ENCODE measurements around the gene KANSL1. TPM values are rescaled to one million over a fixed set of nuclear protein-coding genes. Genes with fewer than 3 reads are reported as not detected.
A peak's percentile ranks its signal among the peaks of the same experiment; 100 is the strongest.

The KANSL1 gene
- total and polyA plus RNA-seq, 9 donors = 30.4 to 107 (median 77.7) TPM

GRCh38 chr17:46047856-46048255 is 145.4 kb downstream of the KANSL1 start:
- Histone ChIP-seq H3K27ac (no peak overlapping the region), H3K4me1 (ENCODE audit: insufficient read depth) (peaks cover 4% of the 10 kb centered on the region), H3K36me3 (no peaks in the 10 kb centered on the region), H3K9me3 (no peaks in the 10 kb centered on the region), H3K4me3 (no peak overlapping the region), H3K27me3 (no peaks in the 10 kb centered on the region)
- no peak for TF ChIP-seq EP300 (IDR thresholded peaks at IDR 0.05)
- no peak for TF ChIP-seq CTCF (IDR thresholded peaks at IDR 0.05)
- TF ChIP-seq POLR2A (IDR thresholded peaks at IDR 0.05) = no peak
- 83 to 90% (median 88%) methylated on average over 8 of the region's 8 CpGs for WGBS, 3 donors
- no peak for DNase-seq
- intact Hi-C loops (cut with DNase I) = loop anchor here in 3 of 4 donors (5.0 to 10.0 kb wide), 2 partner anchors 144 to 147 kb away; partner anchors contain the start of gene KANSL1 (in 3 of the 3)

DNA sequence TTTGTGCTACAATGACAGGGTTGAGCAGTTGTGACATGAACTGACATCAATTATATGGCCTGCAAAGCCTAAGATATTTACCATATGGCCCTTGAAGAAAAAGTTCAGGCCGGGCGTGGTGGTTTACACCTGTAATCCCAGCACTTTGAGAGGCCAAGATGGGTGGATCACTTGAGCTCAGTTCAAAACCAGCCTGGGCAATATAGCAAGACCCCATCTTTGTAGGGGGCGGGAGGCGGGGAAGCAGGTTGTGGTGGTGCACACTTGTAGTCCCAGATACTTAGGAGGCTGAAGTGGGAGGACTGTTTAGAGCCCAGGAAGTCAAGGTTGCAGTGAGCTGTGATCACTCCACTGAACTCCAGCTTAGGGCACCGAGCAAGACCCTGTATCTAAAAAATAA is 145.8 kb downstream of the KANSL1 start:
- Histone ChIP-seq H3K36me3 (no peaks in the 10 kb centered on the region), H3K4me1 (ENCODE audit: insufficient read depth) (peaks cover 4% of the 10 kb centered on the region), H3K9me3 (no peaks in the 10 kb centered on the region), H3K27ac (peak overlapping the region in 1 of 2 donors; percentile 7), H3K4me3 (no peak overlapping the region), H3K27me3 (no peaks in the 10 kb centered on the region)
- no peak for DNase-seq
- no peak for TF ChIP-seq POLR2A (IDR thresholded peaks at IDR 0.05)
- TF ChIP-seq EP300 (IDR thresholded peaks at IDR 0.05) = no peak
- TF ChIP-seq CTCF (IDR thresholded peaks at IDR 0.05) = no peak
- WGBS, 3 donors = 93 to 96% (median 95%) methylated on average over 5 of the region's 5 CpGs
- intact Hi-C loops (cut with DNase I) = loop anchor here in 3 of 4 donors (5.0 to 10.0 kb wide), 2 partner anchors 145 to 147 kb away; partner anchors contain the start of gene KANSL1 (in 3 of the 3)

GRCh38 chr17:46046957-46047356 is 146.3 kb downstream of the KANSL1 start:
- DNase-seq = no peak
- no peaks in the 10 kb centered on the region for H3K36me3 ChIP-seq
- intact Hi-C loops (cut with DNase I) = loop anchor here in 3 of 4 donors (5.0 to 10.0 kb wide), 2 partner anchors 145 to 148 kb away; partner anchors contain the start of gene KANSL1 (in 3 of the 3)
- no peak overlapping the region for H3K4me3 ChIP-seq
- WGBS, 3 donors = 3 to 13% (median 6%) methylated on average over 1 of the region's 1 CpG
- TF ChIP-seq POLR2A (IDR thresholded peaks at IDR 0.05) (no peak), EP300 (IDR thresholded peaks at IDR 0.05) (no peak)
- peaks cover 4% of the 10 kb centered on the region for H3K4me1 ChIP-seq (ENCODE audit: insufficient read depth)
- no peaks in the 10 kb centered on the region for H3K9me3 ChIP-seq
- no peaks in the 10 kb centered on the region for H3K27me3 ChIP-seq
- H3K27ac ChIP-seq = peak overlapping the region in 1 of 2 donors; percentile 7

DNA sequence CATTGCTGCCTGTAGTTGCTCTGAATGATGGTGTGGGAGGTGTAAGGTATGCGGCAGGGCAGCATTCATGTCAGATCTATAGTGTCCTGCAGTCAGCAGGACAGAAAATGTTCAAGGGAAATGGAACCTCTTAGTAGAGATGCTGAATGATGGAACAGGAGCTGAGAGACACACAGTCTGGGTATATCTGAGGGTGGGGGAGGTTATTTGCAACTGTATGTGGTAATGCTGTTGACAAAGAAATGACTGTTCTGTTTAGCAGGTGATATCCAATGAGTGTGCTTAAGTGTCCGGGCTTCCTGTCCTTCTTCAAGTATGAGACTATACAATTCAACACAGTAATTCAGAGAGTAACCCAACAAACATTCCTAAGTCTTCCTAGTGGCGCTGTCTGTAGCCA is 147.6 kb downstream of the KANSL1 start:
- WGBS, 3 donors = 85 to 88% (median 87%) methylated on average over 3 of the region's 3 CpGs
- no peak for TF ChIP-seq EP300 (IDR thresholded peaks at IDR 0.05)
- intact Hi-C loops (cut with DNase I) = loop anchor here (2.0 to 10.0 kb wide), 3 partner anchors 147 to 149 kb away; partner anchors contain the start of gene KANSL1 (in 4 of the 4)

GRCh38 chr17:46044989-46045388 is 148.2 kb downstream of the KANSL1 start:
- no peaks in the 10 kb centered on the region for H3K27me3 ChIP-seq
- H3K4me1 ChIP-seq (ENCODE audit: insufficient read depth) = peaks cover 4% of the 10 kb centered on the region
- intact Hi-C loops (cut with DNase I) = loop anchor here (2.0 to 10.0 kb wide), 3 partner anchors 147 to 150 kb away; partner anchors contain the start of gene KANSL1 (in 4 of the 4)
- no peak overlapping the region for H3K4me3 ChIP-seq
- no peak for TF ChIP-seq POLR2A (IDR thresholded peaks at IDR 0.05)
- TF ChIP-seq CTCF (IDR thresholded peaks at IDR 0.05) = no peak
- TF ChIP-seq EP300 (IDR thresholded peaks at IDR 0.05) = no peak
- no peaks in the 10 kb centered on the region for H3K36me3 ChIP-seq
- WGBS, 3 donors = 59 to 67% (median 60%) methylated on average over 2 of the region's 2 CpGs
- no peaks in the 10 kb centered on the region for H3K9me3 ChIP-seq
- peak overlapping the region in 1 of 2 donors; percentile 1 for H3K27ac ChIP-seq
- no peak for DNase-seq

More for the DNA sequence above, 147.6 kb downstream of the KANSL1 start:
- Histone ChIP-seq H3K9me3 (no peaks in the 10 kb centered on the region), H3K27me3 (no peaks in the 10 kb centered on the region), H3K4me3 (no peak overlapping the region), H3K27ac (no peak overlapping the region), H3K36me3 (no peaks in the 10 kb centered on the region), H3K4me1 (ENCODE audit: insufficient read depth) (peaks cover 4% of the 10 kb centered on the region)
- DNase-seq = no peak
